Bone marrow (tissue), 2 donors: ENCODE results near the gene FLOT2.
"Not testable (repeated sequence)": the region's sequence is repeated elsewhere in the genome, so short reads cannot be mapped to it uniquely, and the experiment has no call there.

Experiments used
- DNase-seq, 2 donors: peaks; one replicate each; lab custom pipeline; 2025; lab: John Stamatoyannopoulos, UW

FLOT2 gene

GRCh38 chr17:28896884-28897768, at the start of gene FLOT2:
TSS of gene FLOT2 (minus strand) at chr17:28897733. CDS start at chr17:28897574, 159 bp downstream.
- peak; percentile 21 to 29 for DNase-seq

GRCh38 chr17:28946239-28946638, 48.7 kb upstream of the FLOT2 start:
- DNase-seq, result no peak

- no peak for DNase-seq
Observed at GRCh38 chr17:28944862-28945741, 47.6 kb upstream of the FLOT2 start.

- no peak for DNase-seq
Observed at GRCh38 chr17:28944343-28944742, 46.8 kb upstream of the FLOT2 start.

GRCh38 chr17:28942925-28943324, 45.4 kb upstream of the FLOT2 start:
- no peak for DNase-seq

GRCh38 chr17:28941251-28941650, 43.7 kb upstream of the FLOT2 start:
- DNase-seq, result no peak

- DNase-seq, result no peak
Observed at GRCh38 chr17:28940675-28941074, 43.1 kb upstream of the FLOT2 start.

- DNase-seq, result no peak
Observed at GRCh38 chr17:28940142-28940541, 42.6 kb upstream of the FLOT2 start.

GRCh38 chr17:28938552-28938951, 41.0 kb upstream of the FLOT2 start:
- DNase-seq, result no peak

GRCh38 chr17:28937044-28937729, 39.7 kb upstream of the FLOT2 start:
- DNase-seq, result no peak

- no peak for DNase-seq
Observed at GRCh38 chr17:28935744-28936460, 38.4 kb upstream of the FLOT2 start.

- DNase-seq, result not testable (repeated sequence)
Observed at GRCh38 chr17:28934508-28934907, 37.0 kb upstream of the FLOT2 start.

GRCh38 chr17:28929787-28930186, 32.3 kb upstream of the FLOT2 start:
- no peak for DNase-seq

GRCh38 chr17:28928061-28928460, 30.5 kb upstream of the FLOT2 start:
- peak in 1 of 2 donors; percentile 23 for DNase-seq

GRCh38 chr17:28926786-28927185, 29.3 kb upstream of the FLOT2 start:
- no peak for DNase-seq

GRCh38 chr17:28926366-28926765, 28.8 kb upstream of the FLOT2 start:
- no peak for DNase-seq

GRCh38 chr17:28925912-28926365, 28.4 kb upstream of the FLOT2 start:
- peak in 1 of 2 donors; percentile 91 for DNase-seq

- no peak for DNase-seq
Observed at GRCh38 chr17:28920201-28920600, 22.7 kb upstream of the FLOT2 start.

- no peak for DNase-seq
Observed at GRCh38 chr17:28918295-28918694, 20.8 kb upstream of the FLOT2 start.

GRCh38 chr17:28917465-28917864, 19.9 kb upstream of the FLOT2 start:
- DNase-seq, result no peak

GRCh38 chr17:28917029-28917428, 19.5 kb upstream of the FLOT2 start:
- no peak for DNase-seq
